Umbilical cord (tissue), 2 donors: ENCODE measurements around the gene ZFYVE9. TPM values are rescaled to one million over a fixed set of nuclear protein-coding genes. Genes with fewer than 3 reads are reported as not detected.

Experiments
- DNase-seq: peaks from one replicate; pipeline ENCODE4 v3.0.0-alpha.2; 2015; ENCODE audit warnings: low spot score
- total RNA-seq: library from RNA; depleted of rRNA; stranded (reverse); fragments of >200 nt; gene quantifications from one replicate; pipeline ENCODE4 v1.2.3, GENCODE V29; 2014; ENCODE audit warnings: low replicate concordance; ENCODE audit not compliant: insufficient read depth

Gene ZFYVE9
- total RNA-seq, 1 donor from 2014 or later: 27.9 TPM

DNA sequence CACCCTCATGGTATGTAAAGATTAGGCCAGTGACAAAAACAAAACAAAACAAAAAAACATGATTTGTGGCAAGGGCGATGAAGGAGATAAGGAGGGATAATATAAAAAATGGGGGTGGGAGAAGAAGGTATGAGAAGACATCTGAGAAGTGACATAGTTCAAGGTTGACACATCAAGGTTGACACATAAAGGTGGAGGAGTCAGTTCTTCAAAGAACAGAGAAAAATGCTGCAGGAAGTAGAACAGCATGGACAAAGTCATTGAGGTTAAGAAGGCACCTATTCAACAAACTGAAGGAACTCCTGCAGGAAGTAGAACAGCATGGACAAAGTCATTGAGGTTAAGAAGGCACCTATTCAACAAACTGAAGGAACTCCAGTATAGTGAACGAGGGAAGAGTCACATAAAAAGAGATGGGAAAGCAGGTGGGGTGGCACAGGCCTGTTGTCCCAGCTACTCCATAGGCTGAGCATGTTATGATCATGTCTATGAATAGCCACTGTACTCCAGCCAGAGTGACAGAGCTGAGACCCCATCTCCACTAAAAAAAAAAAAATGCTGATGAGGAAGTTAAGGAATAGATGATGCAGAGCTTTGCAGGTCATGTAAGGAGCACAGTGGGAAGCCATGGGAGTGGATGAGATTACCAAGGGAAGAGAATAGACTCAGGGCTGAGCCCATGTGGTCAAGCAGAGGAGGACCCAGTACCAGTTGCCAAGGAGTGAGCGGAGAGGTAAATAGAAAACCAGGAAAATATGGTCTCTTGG lies 101.5 kb downstream of the ZFYVE9 start:
- DNase-seq: no peak

DNA sequence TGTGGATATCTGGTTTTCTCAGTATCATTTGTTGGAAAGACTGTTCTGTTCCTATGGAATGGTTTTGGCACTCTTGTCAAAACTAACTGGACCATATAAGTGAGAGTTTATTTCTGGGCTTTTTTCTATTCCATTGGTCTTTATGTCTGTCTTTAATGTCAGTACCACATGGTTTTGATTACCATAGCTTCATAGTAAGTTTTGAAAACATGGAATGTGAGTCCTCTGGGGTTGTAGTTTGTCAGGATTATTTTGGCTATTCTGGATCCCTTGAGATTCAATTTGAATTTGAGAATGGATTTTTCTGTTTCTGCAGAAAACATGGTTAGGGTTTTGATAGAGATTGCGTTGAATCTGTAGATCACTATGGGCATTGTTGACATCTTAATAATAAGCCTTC lies 107.9 kb downstream of the ZFYVE9 start:
- DNase-seq: no peak

DNA sequence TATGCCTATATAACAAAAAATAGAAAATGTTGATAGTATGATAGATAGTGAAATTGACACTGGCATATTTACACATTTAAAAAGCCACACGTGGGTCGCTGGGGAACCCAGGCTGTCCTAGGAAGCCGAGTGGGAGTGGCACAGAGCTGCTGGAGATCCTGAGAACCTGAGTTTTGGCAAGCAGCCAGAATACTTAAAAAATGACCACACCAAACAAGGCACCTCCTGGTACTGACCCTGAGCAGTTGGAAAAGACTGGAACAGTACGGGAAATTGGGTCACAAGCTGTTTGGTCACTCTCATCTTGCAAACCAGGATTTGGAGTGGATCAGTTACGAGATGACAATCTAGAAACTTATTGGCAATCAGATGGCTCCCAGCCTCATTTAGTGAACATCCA lies 111.5 kb downstream of the ZFYVE9 start:
- DNase-seq: no peak

DNA sequence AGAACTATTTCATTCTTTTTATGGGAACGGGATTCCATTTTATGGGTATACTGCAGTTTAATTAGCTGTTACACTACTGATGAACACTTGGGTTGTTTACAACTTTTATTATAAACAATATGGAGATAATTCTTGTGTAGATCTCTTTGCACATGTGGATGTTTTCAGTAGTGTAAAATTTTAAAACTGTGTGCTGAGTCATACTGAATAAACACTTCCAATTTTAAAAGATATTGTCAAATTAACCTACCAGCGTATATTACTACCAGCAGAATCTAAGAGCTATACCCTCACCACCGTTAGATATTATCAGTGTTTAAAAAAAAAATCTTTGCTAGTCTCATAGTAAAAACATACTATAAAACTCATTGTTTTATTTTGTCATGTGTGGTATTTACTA lies 118.0 kb downstream of the ZFYVE9 start:
- no peak for DNase-seq

DNA sequence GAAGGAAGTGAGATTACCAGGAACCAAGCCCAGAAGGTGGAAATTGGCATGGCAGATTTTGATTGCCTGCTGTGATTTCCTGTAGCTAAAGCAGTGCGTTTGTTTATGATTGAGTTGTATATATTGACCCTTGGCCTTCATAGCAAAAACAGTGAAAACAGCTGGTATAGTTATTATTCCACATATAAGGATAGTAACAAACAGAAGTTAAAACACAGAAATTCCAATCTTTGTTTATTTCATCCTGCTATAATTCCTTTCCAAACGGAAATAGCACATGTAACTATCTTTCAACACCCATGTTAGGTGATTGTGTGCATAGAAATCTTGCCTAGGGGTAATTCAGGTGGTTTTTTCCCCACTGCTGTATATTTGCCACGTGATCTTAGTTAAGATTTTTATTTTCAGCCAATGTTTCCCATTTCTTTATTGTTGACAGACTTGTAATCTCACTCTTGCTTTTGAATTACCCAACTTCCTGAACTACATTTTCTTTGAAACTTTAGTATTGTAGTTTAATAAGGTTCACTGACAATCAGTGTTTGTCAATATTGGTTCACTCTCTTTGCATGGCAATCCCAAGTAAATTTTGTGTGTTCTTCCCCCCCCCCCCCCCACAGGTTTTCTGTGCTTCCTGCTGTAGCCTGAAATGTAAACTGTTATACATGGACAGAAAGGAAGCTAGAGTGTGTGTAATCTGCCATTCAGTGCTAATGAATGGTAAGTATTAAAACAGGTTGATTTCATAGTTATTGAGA lies 121.4 kb downstream of the ZFYVE9 start:
- no peak for DNase-seq

DNA sequence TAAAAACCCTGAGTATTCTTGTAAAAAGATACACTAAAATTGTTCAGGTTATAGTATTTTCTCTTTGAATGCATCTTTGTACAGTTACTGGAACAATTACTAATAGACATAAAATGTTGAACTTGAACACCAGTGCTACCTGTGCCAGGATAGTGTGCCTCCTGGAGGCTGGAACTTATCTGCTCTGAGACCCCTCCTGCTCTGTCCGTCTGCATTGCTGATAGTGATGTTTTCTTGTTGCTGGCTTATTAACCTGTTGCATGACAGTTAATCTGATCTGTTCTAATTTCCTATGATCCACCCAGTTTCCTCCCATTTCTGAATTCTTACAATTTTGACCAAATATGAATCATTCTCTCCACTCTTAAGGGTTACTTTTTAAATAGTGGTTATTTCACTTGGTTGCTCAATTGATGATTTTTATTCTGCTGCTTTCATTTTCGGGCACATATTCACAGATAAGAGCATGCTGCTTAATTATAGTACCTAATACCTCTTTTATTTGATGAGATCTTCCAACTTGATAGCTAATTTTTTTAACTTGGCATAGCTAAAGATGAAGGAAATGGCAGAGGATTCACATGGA lies 122.7 kb downstream of the ZFYVE9 start:
- no peak for DNase-seq

DNA sequence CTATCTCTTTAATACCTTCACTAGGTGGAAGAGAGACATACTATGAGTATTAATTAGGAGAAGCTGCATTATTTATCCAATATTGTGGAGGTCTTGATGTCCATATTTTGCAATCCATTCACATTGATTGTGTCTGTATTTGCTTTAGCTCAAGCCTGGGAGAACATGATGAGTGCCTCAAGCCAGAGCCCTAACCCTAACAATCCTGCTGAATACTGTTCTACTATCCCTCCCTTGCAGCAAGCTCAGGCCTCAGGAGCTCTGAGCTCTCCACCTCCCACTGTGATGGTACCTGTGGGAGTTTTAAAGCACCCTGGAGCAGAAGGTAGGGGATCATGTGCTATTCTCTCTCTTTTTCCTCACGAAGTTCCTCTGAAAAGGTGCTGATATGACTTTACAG lies 124.6 kb downstream of the ZFYVE9 start:
- DNase-seq: no peak

DNA sequence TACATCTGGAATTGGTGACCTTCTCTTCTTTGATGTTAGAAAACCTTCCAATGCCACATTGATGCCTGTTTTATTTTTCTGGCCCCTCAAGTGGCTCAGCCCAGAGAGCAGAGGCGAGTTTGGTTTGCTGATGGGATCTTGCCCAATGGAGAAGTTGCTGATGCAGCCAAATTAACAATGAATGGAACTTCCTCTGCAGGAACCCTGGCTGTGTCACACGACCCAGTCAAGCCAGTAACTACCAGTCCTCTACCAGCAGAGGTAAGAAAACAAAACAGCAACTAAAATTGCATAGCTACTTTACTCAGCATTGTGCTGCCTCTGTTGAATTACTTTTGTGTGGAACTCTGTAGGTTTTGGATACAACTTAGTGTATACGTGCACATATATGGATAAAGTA lies 126.5 kb downstream of the ZFYVE9 start:
- no peak for DNase-seq

DNA sequence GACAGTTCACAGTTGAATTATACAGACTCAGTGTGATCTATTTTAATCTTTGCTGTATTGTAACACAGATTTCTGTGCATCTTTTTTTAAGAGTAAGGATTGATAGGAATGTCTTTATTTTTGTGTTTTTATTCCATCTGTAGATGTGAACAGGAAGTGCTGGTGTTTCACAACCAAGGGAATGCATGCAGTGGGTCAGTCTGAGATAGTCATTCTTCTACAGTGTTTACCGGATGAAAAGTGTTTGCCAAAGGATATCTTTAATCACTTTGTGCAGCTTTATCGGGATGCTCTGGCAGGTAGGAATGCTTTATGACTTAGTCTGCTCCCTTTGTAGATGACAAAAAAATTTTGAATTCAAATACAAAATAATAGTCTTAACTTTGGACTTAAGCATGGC lies 139.6 kb downstream of the ZFYVE9 start:
- no peak for DNase-seq

DNA sequence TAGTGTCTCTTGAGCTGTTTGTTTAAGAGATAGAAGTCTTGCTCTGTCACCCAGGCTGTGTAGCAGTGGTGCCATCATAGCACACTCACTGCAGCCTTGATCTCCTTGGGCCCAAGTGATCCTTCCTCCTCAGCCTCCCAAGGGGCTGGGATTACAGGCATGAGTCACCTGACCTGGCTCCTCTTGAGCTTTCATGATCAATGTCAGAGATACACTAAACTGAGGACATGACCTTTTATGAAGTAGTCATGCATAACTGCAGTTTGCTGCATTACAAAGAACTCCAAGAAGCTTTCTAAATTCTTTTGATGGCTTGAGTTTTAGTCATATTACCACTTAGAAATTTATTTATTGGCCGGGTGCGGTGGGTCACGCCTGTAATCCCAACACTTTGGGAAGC lies 146.4 kb downstream of the ZFYVE9 start:
- no peak for DNase-seq

DNA sequence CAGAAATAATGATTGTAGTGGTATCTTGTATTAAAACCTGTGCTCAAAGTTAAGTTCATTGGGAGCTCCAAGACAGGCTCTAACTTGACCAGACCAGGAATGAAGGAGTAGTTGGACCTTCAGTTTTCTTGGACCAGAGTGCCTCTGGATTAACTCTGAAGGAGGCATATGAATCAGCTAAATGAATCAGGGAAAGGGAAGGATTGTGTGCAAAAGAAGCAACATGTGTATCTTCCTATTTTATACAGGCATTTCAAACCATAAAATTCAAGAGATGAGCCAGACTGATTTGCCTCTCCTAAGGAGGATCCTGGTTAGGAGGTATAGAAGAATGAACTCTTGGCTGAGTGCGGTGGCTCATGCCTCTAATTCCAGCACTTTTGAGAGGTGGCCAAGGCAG lies 152.7 kb downstream of the ZFYVE9 start:
- no peak for DNase-seq

DNA sequence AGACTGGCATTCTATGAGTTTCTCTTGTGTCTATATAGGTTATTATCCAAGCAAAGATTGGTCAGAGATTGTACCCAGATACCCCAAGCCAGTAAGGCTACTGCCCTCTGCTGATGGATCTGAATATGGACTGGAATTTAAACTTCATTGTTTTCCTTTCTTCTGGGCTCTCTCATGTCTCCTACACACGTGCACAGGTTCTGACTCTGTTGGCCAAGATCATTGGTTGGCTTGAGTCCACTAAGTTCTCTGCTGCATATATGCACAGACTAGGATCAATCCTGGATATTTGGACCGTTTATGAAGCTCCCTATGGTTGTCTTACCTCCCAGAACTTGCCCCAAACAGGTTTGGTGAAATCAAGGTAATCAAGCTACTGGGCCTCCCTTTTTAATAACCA lies 154.5 kb downstream of the ZFYVE9 start:
- DNase-seq: peak; percentile 14

DNA sequence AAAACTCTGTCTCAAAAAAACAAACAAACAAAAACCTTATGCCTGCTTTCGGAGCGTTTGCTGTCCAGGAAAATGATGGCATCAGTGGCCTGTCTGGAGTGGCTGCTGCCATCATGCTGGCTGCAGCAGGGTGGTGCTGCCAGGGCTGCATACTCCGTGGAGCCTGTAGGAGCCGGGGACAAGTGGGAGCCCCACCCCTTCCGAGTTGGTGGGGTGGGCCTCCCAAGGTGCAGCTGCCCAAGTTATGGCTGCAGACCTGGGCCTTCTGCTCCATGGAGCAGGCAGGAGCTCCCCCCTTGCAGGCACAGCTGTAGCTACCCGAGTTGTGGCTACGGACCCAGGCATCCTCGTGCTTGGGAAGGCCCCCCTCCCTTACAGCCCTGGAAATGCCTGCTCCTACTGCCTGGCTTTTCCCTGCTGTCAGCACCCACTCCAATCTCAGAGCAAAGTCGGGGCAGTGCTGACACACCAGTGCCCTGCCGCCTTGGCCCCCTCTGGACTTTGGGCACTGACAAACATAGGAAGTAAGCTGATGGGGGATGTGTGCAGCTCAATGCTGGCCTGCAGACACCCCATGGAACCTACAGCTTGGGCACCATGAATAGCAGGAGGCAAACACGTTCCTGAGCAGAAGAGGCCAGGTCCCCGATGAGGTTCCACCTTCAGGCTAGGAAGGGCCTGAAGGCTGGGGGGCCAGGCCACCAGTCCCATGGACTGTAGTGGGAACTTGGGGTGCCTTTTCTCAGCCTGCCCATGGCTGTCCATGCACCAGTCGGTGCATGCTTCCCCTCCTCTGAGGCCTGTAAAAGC lies 163.7 kb downstream of the ZFYVE9 start:
- DNase-seq: no peak

DNA sequence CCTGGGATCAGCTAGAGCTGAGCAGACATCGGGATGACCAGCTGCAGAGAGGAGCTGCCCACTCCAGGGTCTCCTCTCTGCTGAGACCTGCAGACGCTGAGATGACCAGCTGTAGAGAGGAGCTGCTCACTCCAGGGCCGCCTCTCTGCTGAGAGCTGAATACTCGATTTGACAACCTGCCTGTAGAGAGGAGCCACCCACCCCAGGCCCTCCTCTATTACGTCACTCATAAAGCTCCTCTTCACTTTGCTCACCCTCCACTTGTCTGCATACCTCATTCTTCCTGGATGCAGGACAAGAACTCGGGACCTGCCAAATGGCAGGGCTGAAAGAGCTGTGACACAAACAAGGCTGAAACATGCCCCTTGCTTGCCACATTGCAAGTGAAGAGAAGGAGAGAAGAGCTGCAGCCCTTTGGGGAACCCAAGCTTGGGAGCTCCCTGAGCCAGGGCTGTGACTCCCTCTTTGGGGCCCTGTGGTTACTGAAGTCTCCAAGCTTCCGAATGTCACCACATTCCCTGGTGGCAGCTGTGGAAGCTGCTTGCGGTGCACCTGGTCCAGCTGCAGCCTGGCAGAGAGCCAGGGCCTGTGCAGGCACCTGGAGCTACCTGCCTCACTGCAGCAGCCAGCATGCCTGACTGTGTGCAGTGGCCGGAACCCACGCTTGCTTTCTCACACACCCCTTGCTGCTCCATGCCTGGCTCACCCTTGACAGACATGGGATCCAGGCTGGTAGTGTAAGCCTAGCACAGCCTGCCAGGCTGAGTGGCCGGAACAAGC lies 164.5 kb downstream of the ZFYVE9 start:
- DNase-seq: no peak

DNA sequence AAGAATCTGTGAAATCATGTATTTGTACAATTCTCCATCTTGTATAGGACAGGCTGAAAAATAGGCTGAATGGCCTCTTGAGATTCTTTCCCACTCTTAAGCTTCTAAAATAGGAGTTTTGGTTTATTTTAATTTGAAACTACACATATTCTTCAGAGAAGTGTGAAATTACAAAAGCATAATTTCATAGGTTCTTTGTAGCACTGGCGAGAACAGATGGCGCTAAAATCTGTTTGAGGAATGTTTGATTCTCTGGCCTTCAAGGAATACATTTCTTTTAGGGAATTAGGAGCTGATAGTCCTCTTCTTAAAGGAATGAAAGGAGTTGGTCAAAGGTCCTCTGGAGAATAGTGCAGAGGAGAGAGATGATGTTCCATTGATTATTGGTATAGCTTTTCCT lies 179.2 kb downstream of the ZFYVE9 start:
- DNase-seq: no peak

DNA sequence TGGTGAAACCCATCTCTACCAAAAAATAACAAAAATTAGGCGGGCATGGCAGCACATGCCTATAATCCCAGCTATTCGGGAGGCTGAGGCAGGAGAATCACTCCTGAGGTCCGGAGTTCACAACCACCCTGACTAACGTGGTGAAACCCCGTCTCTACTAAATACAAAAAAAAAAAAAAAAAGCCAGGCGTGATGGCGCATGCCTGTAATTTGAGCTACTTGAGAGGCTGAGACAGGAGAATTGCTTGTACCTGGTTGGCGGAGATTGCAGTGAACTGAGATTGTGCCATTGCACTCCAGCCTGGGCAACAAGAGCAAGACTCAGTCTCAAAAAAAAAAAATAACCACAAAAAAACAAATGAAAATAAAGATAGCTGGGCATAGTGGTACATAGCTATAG lies 181.8 kb downstream of the ZFYVE9 start:
- DNase-seq: no peak

DNA sequence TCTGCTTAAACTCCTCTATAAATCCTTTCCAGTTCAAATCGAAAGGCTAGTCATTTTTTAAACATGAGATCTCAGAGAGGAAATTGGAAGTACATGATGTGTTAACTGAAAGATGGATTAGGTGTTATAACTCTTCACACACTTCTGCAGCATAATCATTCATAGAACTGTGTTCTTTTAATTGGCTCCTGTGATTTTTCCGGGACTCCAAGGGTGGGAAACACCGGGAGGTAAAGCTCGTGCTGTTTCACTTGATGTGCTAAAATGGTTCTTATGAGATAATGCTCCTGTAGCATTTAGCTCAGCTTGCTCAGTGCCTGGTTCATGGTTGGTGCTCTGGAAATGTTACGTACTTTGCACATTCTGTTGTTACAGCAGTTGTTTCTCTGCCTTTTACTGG lies 183.9 kb downstream of the ZFYVE9 start:
- DNase-seq: no peak

DNA sequence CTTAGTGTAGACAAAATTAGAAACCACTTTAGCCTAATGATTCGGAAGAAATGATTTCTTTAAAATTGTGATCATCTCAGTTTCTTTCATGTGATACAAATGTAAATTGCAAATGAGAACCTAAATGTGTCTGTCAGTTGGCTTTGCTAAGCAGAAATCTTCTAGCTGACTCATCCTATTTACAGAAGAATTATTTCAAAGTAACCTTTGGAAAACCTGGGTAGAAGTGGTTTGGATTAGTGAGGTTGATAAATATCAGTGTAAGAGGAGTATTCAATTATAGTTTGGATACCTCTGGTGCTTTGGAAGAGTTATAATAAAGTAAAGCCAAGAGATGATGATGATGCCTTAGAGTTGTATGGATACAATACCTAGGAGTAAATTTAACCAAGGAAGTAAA lies 186.7 kb downstream of the ZFYVE9 start:
- DNase-seq: no peak

DNA sequence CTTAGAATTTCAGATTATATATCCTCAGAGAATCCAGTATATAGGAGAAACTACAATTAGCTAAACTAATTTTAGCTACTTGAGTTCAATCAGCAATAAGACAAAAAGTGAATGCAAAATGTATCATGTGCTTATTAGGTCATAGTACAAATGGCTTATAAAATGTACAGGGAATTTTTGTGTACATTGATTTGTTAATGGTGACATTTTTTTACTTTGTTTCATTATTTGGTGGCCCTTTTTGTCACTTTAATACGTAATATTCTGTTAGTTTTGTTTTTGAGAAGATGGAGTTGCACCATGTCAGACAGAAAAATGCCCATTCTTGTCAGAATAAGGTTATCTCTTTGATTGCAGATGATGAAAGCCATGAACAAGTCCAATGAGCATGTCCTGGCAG lies 190.5 kb downstream of the ZFYVE9 start:
- no peak for DNase-seq

DNA sequence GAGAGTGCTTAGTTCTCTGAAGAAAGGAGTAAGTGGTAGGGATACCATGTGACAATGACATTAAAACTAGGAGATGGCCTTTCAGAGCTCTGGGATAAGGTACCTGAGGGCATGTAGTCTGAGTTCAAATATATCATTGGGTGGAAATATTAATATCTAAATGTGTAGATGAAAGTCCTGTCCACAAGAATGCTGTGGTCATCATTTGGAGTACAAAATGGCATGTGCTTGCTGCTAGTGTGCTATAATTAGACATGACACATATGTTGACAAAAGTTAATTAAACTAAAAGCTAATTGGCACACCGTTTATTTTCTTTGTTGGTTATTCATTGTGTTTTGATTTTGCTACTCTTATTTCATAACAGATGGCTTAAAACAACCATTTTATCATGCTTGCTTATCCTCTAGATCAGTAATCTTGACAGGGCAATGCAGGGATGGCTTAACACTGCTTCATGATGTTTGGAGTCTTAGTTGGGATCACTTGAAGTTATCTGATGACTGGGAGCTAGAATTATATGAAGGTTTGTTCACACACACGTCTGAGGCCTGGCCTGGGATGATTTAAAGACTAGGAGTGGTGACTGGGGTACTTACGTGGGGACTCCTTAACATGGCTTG lies 193.1 kb downstream of the ZFYVE9 start:
- no peak for DNase-seq

DNA sequence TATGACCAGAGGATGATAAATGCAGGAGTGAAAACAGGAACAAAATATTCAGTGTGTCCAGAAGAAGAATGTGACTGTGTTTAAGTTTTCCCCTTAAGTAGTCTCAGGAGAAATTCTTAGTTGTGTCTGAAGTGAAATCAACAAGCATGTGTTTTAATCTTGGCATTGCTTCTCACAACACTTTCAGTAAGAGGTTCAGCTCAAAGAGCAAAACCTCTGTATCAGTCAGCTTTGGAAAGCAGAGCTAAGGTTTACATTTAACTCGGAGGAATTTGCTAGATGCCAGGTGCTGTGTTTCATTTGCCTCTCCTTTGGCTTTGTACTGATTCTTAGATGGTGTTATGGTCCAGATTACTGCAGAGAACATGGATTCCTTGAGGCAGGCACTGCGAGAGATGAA lies 195.6 kb downstream of the ZFYVE9 start:
- DNase-seq: no peak
